Peyer's patch (tissue), 4 donors: Measurements from ENCODE around the gene ACSS1. TPM values are rescaled to one million over a fixed set of nuclear protein-coding genes. Genes with fewer than 3 reads are reported as not detected.

Source experiments
- DNase-seq, 3 donors: peaks; one replicate each; pipeline ENCODE4 v3.0.0-alpha.2; 2017 to 2019
- H3K27ac ChIP-seq, 4 donors: fragments of 200-600 bp; sonication (generic); one replicate each; pipeline ENCODE4 v1.5.1; 2016 to 2019
- H3K27me3 ChIP-seq, 2 donors: fragments of 200-600 bp; sonication (generic); one replicate each; pipeline ENCODE4 v1.5.1; 2019
- H3K36me3 ChIP-seq, 3 donors: fragments of 200-600 bp; sonication (generic); one replicate each; pipeline ENCODE4 v1.5.1; 2016 to 2019
- H3K4me1 ChIP-seq, 4 donors: fragments of 200-600 bp; sonication (generic); one replicate each; pipeline ENCODE4 v1.5.1; 2016 to 2019
- H3K4me3 ChIP-seq, 4 donors: fragments of 200-600 bp; sonication (generic); 1 replicate in 3 of 4; 2 replicates in 1 of 4; pipeline ENCODE4 v1.5.1; 2016 to 2019; ENCODE audit warnings: mild to moderate bottlenecking in 1 of 4
- H3K9me3 ChIP-seq, 4 donors: fragments of 200-600 bp; sonication (generic); one replicate each; pipeline ENCODE4 v1.5.1; 2016 to 2019; ENCODE audit warnings: mild to moderate bottlenecking in 1 of 4
- CTCF ChIP-seq, 6 experiments: fragments of 450-650 bp in 4 of 6; fragments of 200-600 bp in 2 of 6; sonication (generic) in 1 of 6; IDR thresholded peaks; one replicate each; pipeline ENCODE4 v1.5.1; 2017 to 2019; ENCODE audit warnings: antibody characterized with exemption in 6 of 6, mild to moderate bottlenecking in 3 of 6, moderate library complexity in 1 of 6
- POLR2A ChIP-seq, 2 donors: fragments of 450-650 bp; IDR thresholded peaks; one replicate each; pipeline ENCODE4 v1.5.1; 2017; ENCODE audit warnings: antibody characterized with exemption in 2 of 2, mild to moderate bottlenecking in 2 of 2, moderate library complexity in 2 of 2
- total RNA-seq, 4 donors: library from RNA; depleted of rRNA; stranded (reverse); fragments of >200 nt; gene quantifications; one replicate each; pipeline ENCODE4 v1.1.0, GENCODE V29; 2016

ACSS1 gene
- total RNA-seq, 4 donors from 2014 or later, result 49.5 to 160 (median 134) TPM

GRCh38 chr20:25061103-25061799, 3.3 kb upstream of the ACSS1 start:
- Histone ChIP-seq H3K9me3 (no peaks in the 10 kb centered on the region), H3K36me3 (no peaks in the 10 kb centered on the region), H3K27me3 (no peaks in the 10 kb centered on the region), H3K4me3 (no peak overlapping the region), H3K4me1 (peaks cover 0 to 27% (median 6%) of the 10 kb centered on the region in 4 donors), H3K27ac (no peak overlapping the region)
- no peak for TF ChIP-seq POLR2A (IDR thresholded peaks at IDR 0.05)
- TF ChIP-seq CTCF (IDR thresholded peaks at IDR 0.05), result no peak
- DNase-seq, result peak in 2 of 3 donors; percentile 24

DNA sequence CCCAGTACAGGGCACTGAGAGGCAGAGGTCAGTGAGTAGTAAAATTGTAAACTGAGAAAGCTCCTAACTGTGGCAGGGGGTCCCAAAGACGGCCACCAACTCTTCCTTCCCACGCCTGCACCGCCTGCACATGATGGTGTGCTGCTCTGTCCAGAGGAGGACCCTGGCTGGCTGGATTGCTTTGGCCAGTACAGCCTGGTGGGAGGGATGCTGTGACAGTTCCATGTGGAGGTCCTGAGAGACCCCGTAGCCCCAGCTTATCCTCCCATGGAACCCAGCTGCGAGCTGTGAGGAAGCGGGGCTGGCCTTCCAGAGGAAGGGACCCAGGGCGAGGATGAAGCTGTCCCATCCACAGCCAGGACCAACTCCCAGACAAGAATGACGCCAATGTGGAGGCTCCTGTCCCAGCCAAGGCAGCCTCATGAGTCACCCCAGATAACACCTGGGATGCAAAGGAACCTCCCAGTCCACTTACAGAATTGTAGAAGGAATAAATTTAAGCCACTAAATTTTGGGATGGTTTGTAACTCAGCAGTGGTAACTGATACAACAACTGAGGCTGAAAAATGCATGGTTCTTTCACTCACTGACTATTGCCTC, 2.0 kb upstream of the ACSS1 start:
- Histone ChIP-seq H3K27ac (peak overlapping the region in 1 of 4 donors; percentile 98), H3K9me3 (no peaks in the 10 kb centered on the region), H3K4me3 (no peak overlapping the region), H3K27me3 (no peaks in the 10 kb centered on the region), H3K36me3 (no peaks in the 10 kb centered on the region), H3K4me1 (peaks cover 4 to 32% (median 9%) of the 10 kb centered on the region in 4 donors)
- TF ChIP-seq CTCF (IDR thresholded peaks at IDR 0.05) (no peak), POLR2A (IDR thresholded peaks at IDR 0.05) (no peak)
- peak in 2 of 3 donors; percentile 48 to 50 for DNase-seq

DNA sequence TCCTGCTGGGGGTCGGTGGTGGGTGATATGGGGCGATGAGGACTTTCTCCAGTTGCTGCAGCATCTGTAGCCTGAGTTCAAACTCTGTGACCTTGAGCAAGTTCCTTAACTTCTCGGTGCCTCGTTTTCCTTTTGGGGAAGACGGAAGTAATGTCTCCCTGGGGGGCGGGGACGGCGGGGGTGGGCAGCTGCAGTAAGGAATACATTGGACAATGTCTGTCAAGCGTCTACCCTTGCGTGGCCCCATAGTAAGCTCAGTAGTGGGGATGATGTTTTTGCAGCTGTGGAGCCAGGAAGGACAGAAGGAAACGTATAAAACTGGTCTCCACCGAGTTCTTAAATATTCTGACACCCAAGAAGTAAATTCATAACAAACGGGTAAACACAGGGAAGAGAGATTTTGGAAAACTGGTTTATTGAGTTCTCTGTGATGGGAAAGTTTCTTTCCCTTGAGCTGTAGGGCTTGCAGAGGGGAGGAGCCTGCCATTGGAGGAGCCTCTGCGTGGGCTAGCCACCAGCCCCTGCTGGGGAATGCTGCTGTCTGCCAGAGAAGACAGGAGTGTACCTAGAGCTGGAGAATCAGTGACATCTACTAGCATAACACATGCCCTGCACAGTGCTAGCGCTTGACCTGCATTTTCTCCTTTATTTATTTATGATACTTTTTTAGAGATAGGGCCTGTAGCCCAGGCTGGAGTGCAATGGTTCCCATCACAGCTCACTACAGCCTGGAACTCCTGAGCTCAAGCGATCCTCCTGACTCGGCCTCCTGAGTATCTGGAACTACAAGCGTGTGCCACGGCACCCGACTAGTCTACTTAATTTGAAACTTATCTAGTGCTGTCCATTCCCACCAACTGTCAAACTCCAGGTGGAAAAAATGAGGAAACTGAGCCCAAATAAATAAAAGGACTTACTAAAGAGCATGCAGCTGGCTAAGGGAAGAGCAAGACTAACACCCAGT, 1.2 kb upstream of the ACSS1 start:
- DNase-seq, result peak; percentile 37 to 60 (median 47)
- peak overlapping the region; percentile 94 to 98 (median 97) for H3K27ac ChIP-seq
- H3K36me3 ChIP-seq, result no peaks in the 10 kb centered on the region
- no peak for TF ChIP-seq POLR2A (IDR thresholded peaks at IDR 0.05)
- no peak for TF ChIP-seq CTCF (IDR thresholded peaks at IDR 0.05)
- H3K9me3 ChIP-seq, result no peaks in the 10 kb centered on the region
- no peaks in the 10 kb centered on the region for H3K27me3 ChIP-seq
- peak overlapping the region; percentile 68 to 95 (median 83) for H3K4me3 ChIP-seq
- H3K4me1 ChIP-seq, result peaks cover 5 to 35% (median 13%) of the 10 kb centered on the region in 4 donors

GRCh38 chr20:25057234-25058050, 497 bp downstream of the ACSS1 start:
- TF ChIP-seq CTCF (IDR thresholded peaks at IDR 0.05) (peak in 2 of 6 experiments; percentile 15 to 27), POLR2A (IDR thresholded peaks at IDR 0.05) (peak; percentile 64 to 65)
- Histone ChIP-seq H3K9me3 (no peaks in the 10 kb centered on the region), H3K36me3 (no peaks in the 10 kb centered on the region), H3K4me3 (peak overlapping the region; percentile 68 to 95 (median 83)), H3K27me3 (no peaks in the 10 kb centered on the region), H3K27ac (peak overlapping the region; percentile 94 to 98 (median 97)), H3K4me1 (peaks cover 7 to 52% (median 23%) of the 10 kb centered on the region in 4 donors)
- peak; percentile 72 to 90 (median 88) for DNase-seq
